Loucy (cell line): ENCODE results near the gene PPHLN1.

Source experiments
- CTCF ChIP-seq: fragments of 200-600 bp; sonication (generic); conservative IDR thresholded peaks from 2 replicates; pipeline ENCODE4 v1.5.1; 2014; ENCODE audit warnings: mild to moderate bottlenecking, antibody characterized with exemption, low read length
- EZH2phosphoT487 ChIP-seq: fragments of 200-600 bp; IDR thresholded peaks from 2 replicates; pipeline ENCODE4 v1.6.1; 2018; ENCODE audit warnings: antibody characterized with exemption, mild to moderate bottlenecking, moderate library complexity, borderline replicate concordance

- TF ChIP-seq CTCF (no peak), EZH2phosphoT487 (no peak)
These were observed 17.6 kb upstream of the PPHLN1 start for GRCh38 chr12:42308390-42308789.
